ENCODE data around the gene RAB40AL.
A peak's percentile ranks its signal among the peaks of the same experiment; 100 is the strongest.

RAB40AL gene

GRCh38 chrX:102950908-102951866, 14.1 kb downstream of the RAB40AL start:
- Histone ChIP-seq H3K4me1 (ENCODE audit: control insufficient read depth, low read length) (no peaks in the 10 kb centered on the region), H4K20me1 (ENCODE audit: control insufficient read depth, insufficient read depth, low read depth, low read length) (no peaks in the 10 kb centered on the region), H3K27me3 (ENCODE audit: control insufficient read depth, low read length) (no peaks in the 10 kb centered on the region), H3K9me2 (replicated peaks; ENCODE audit: control insufficient read depth, low read length) (no peaks in the 10 kb centered on the region), H3K4me3 (ENCODE audit: low read length) (no peak overlapping the region), H3K36me3 (ENCODE audit: control insufficient read depth, low read length) (no peaks in the 10 kb centered on the region), H3K4me2 (ENCODE audit: low read length) (0 out of 2 replicates have a peak overlapping the region, but pooled peaks have one; percentile 8), H3K79me2 (ENCODE audit: control insufficient read depth, low read length) (no peaks in the 10 kb centered on the region), H3K9me3 (ENCODE audit: control insufficient read depth, insufficient read depth, low read length) (no peaks in the 10 kb centered on the region), H3F3A (ENCODE audit: control insufficient read depth, insufficient read depth) (no peaks in the 10 kb centered on the region), H3K27ac (ENCODE audit: low read depth, low read length) (no peak overlapping the region)
- TF ChIP-seq CTCF (IDR thresholded peaks at IDR 0.05; ENCODE audit: low read depth, low read length, poor library complexity, severe bottlenecking), result peak; percentile 62
- no peak for TF ChIP-seq EZH2phosphoT487 (IDR thresholded peaks at IDR 0.05; ENCODE audit: borderline replicate concordance, low read length)

GRCh38 chrX:102957751-102958150, 20.7 kb downstream of the RAB40AL start:
- no peaks in the 10 kb centered on the region for H4K20me1 ChIP-seq (ENCODE audit: control insufficient read depth, insufficient read depth, low read depth, low read length)
- no peaks in the 10 kb centered on the region for H3K9me2 ChIP-seq (replicated peaks; ENCODE audit: control insufficient read depth, low read length)
- TF ChIP-seq EZH2phosphoT487 (IDR thresholded peaks at IDR 0.05; ENCODE audit: borderline replicate concordance, low read length), result no peak
- TF ChIP-seq CTCF (IDR thresholded peaks at IDR 0.05; ENCODE audit: low read depth, low read length, poor library complexity, severe bottlenecking), result no peak
- no peaks in the 10 kb centered on the region for H3K79me2 ChIP-seq (ENCODE audit: control insufficient read depth, low read length)
- H3K36me3 ChIP-seq (ENCODE audit: control insufficient read depth, low read length), result no peaks in the 10 kb centered on the region
- H3K4me2 ChIP-seq (ENCODE audit: low read length), result no peak overlapping the region
- no peaks in the 10 kb centered on the region for H3F3A ChIP-seq (ENCODE audit: control insufficient read depth, insufficient read depth)
- no peaks in the 10 kb centered on the region for H3K9me3 ChIP-seq (ENCODE audit: control insufficient read depth, insufficient read depth, low read length)
- no peak overlapping the region for H3K4me3 ChIP-seq (ENCODE audit: low read length)
- no peak overlapping the region for H3K27ac ChIP-seq (ENCODE audit: low read depth, low read length)
- H3K4me1 ChIP-seq (ENCODE audit: control insufficient read depth, low read length), result no peaks in the 10 kb centered on the region
- H3K27me3 ChIP-seq (ENCODE audit: control insufficient read depth, low read length), result no peaks in the 10 kb centered on the region

GRCh38 chrX:102958794-102959193, 21.7 kb downstream of the RAB40AL start:
- Histone ChIP-seq H4K20me1 (ENCODE audit: control insufficient read depth, insufficient read depth, low read depth, low read length) (no peaks in the 10 kb centered on the region), H3K27me3 (ENCODE audit: control insufficient read depth, low read length) (no peaks in the 10 kb centered on the region), H3K4me2 (ENCODE audit: low read length) (no peak overlapping the region), H3K9me3 (ENCODE audit: control insufficient read depth, insufficient read depth, low read length) (no peaks in the 10 kb centered on the region), H3K4me1 (ENCODE audit: control insufficient read depth, low read length) (no peaks in the 10 kb centered on the region), H3K79me2 (ENCODE audit: control insufficient read depth, low read length) (no peaks in the 10 kb centered on the region), H3K9me2 (replicated peaks; ENCODE audit: control insufficient read depth, low read length) (no peaks in the 10 kb centered on the region), H3K36me3 (ENCODE audit: control insufficient read depth, low read length) (no peaks in the 10 kb centered on the region), H3F3A (ENCODE audit: control insufficient read depth, insufficient read depth) (no peaks in the 10 kb centered on the region), H3K27ac (ENCODE audit: low read depth, low read length) (no peak overlapping the region), H3K4me3 (ENCODE audit: low read length) (no peak overlapping the region)
- TF ChIP-seq CTCF (IDR thresholded peaks at IDR 0.05; ENCODE audit: low read depth, low read length, poor library complexity, severe bottlenecking), result no peak
- TF ChIP-seq EZH2phosphoT487 (IDR thresholded peaks at IDR 0.05; ENCODE audit: borderline replicate concordance, low read length), result no peak

All from DOHH2 (cell line).